ENCODE results near the gene PSMB11. TPM values are rescaled to one million over a fixed set of nuclear protein-coding genes. Genes with fewer than 3 reads are reported as not detected.

PSMB11 gene
- total and polyA plus RNA-seq, 10 of the 15 experiments (the other 5 are each of a cell fraction or from before 2014, with no cell fraction given), result not detected

- no TSS peak for BruUV-seq (replicated peaks)
- Histone ChIP-seq H2AFZ (ENCODE audit: control insufficient read depth, low read depth, low read length) (no peak overlapping the region), H3K27ac (ENCODE audit: control insufficient read depth, insufficient read depth) (no peak overlapping the region), H4K20me1 (ENCODE audit: control insufficient read depth, insufficient read depth) (0 out of 2 replicates have a peak, but pooled peaks cover 7% of the 10 kb centered on the region), H3K4me1 (ENCODE audit: control insufficient read depth, insufficient read depth, low read length) (no peaks in the 10 kb centered on the region; the same call in 1 of the 2 replicates), H3K27me3 (replicated peaks in 1 of 2; ENCODE audit: control insufficient read depth in 2 of 2, insufficient read depth in 2 of 2, low read length in 1 of 2) (no peaks in the 10 kb centered on the region), H3K9ac (ENCODE audit: control insufficient read depth, insufficient read depth, low read length) (no peak overlapping the region), H3K4me3 (no peak overlapping the region), H3K4me2 (ENCODE audit: control insufficient read depth, insufficient read depth) (no peak overlapping the region), H3K79me2 (ENCODE audit: control insufficient read depth, insufficient read depth, low read length) (peaks cover 33% of the 10 kb centered on the region), H3K9me3 (replicated peaks; ENCODE audit: control insufficient read depth, insufficient read depth, low read length) (no peaks in the 10 kb centered on the region), H3K36me3 (ENCODE audit: control insufficient read depth in 2 of 2, insufficient read depth in 2 of 2, low read length in 1 of 2) (peaks cover 4 to 33% of the 10 kb centered on the region in 2 experiments)
- POLR2A ChIA-PET, result interaction anchor here (1.0 to 1.7 kb wide), 2 partner anchors 84 to 516 kb away, joined by 3 to 6 read pairs; no protein-coding TSS in a partner anchor
- FAIRE-seq (no peak), ATAC-seq (no peak), DNase-seq (ENCODE audit: low read depth, low spot score) (no peak)
- SMC1A ChIA-PET (ENCODE audit: uncharacterized antibody, unreplicated experiment), result interaction anchor here (0.6 to 2.3 kb wide), 6 partner anchors 9 to 65 kb away, joined by 3 to 11 read pairs (median 3); no protein-coding TSS in a partner anchor
- CTCF ChIA-PET, result interaction anchor here (0.6 to 5.3 kb wide), 8 partner anchors 13 to 31 kb away, joined by 3 to 60 read pairs (median 11); no protein-coding TSS in a partner anchor
- intact Hi-C loops (cut with micrococcal nuclease; ENCODE audit: unreplicated experiment) (no loop called here), in situ Hi-C loops (cut with MboI) (no loop called here)
- RAD21 ChIA-PET (ENCODE audit: unreplicated experiment), result no interaction called here
- 100% methylated on average over 4 of the region's 4 CpGs for WGBS (ENCODE audit: insufficient coverage, insufficient replicate concordance, low lambda C conversion rate, missing lambda C conversion rate)
- TF ChIP-seq STAT1 (conservative IDR thresholded peaks at IDR 0.05) (no peak), KLF5 (IDR thresholded peaks at IDR 0.05; ENCODE audit: partially characterized antibody) (no peak)
These were observed 48.2 kb downstream of the PSMB11 start for GRCh38 chr14:23090254-23090636.

- FAIRE-seq, result no peak
- no peak for DNase-seq (ENCODE audit: low read depth, low spot score)
- Histone ChIP-seq H3K36me3 (ENCODE audit: control insufficient read depth in 2 of 2, insufficient read depth in 2 of 2, low read length in 1 of 2) (peaks cover 3 to 28% of the 10 kb centered on the region in 2 experiments), H3K4me2 (ENCODE audit: control insufficient read depth, insufficient read depth) (no peak overlapping the region), H3K4me1 (ENCODE audit: control insufficient read depth, insufficient read depth, low read length) (no peaks in the 10 kb centered on the region; the same call in 1 of the 2 replicates), H3K79me2 (ENCODE audit: control insufficient read depth, insufficient read depth, low read length) (peaks cover 44% of the 10 kb centered on the region), H3K27ac (ENCODE audit: control insufficient read depth, insufficient read depth) (no peak overlapping the region; the same call in 1 of the 2 replicates), H3K27me3 (replicated peaks in 1 of 2; ENCODE audit: control insufficient read depth in 2 of 2, insufficient read depth in 2 of 2, low read length in 1 of 2) (no peaks in the 10 kb centered on the region), H2AFZ (ENCODE audit: control insufficient read depth, low read depth, low read length) (no peak overlapping the region), H3K4me3 (no peak overlapping the region), H4K20me1 (ENCODE audit: control insufficient read depth, insufficient read depth) (0 out of 2 replicates have a peak, but pooled peaks cover 7% of the 10 kb centered on the region), H3K9ac (ENCODE audit: control insufficient read depth, insufficient read depth, low read length) (no peak overlapping the region), H3K9me3 (replicated peaks; ENCODE audit: control insufficient read depth, insufficient read depth, low read length) (no peaks in the 10 kb centered on the region)
- ChIA-PET SMC1A (ENCODE audit: uncharacterized antibody, unreplicated experiment) (interaction anchor here (0.6 to 2.3 kb wide), 8 partner anchors 8 to 122 kb away, joined by 3 to 11 read pairs (median 5); no protein-coding TSS in a partner anchor), POLR2A (interaction anchor here (0.6 to 1.7 kb wide), 5 partner anchors 23 to 491 kb away, joined by 3 to 6 read pairs (median 4); partner anchors contain the start of gene HOMEZ), RAD21 (ENCODE audit: unreplicated experiment) (interaction anchor here (1.6 kb wide), 1 partner anchor 23 kb away, joined by 6 read pairs; no protein-coding TSS in a partner anchor), CTCF (interaction anchor here (0.7 to 5.3 kb wide), 11 partner anchors 11 to 707 kb away, joined by 3 to 60 read pairs (median 6); partner anchors contain the start of gene NGDN)
- no peak for ATAC-seq
- no TSS peak for BruUV-seq (replicated peaks)
- intact Hi-C loops (cut with micrococcal nuclease; ENCODE audit: unreplicated experiment), result no loop called here
- 87% methylated on average over 11 of the region's 12 CpGs for WGBS (ENCODE audit: insufficient coverage, insufficient replicate concordance, low lambda C conversion rate, missing lambda C conversion rate)
- TF ChIP-seq ZBTB4 (CRISPR knock-in tag; IDR thresholded peaks at IDR 0.05), result no peak
- TF ChIP-seq ATF3 (IDR thresholded peaks at IDR 0.05; ENCODE audit: borderline replicate concordance, extremely low read depth, low read depth, low read length), result no peak
- no peak for TF ChIP-seq CBX5 (IDR thresholded peaks at IDR 0.05; ENCODE audit: low read depth)
- in situ Hi-C loops (cut with MboI), result no loop called here
These were observed 49.5 kb downstream of the PSMB11 start for GRCh38 chr14:23091294-23092225.
